H9 (cell line): Measurements from ENCODE around the gene PCCB. TPM values are rescaled to one million over a fixed set of nuclear protein-coding genes. Genes with fewer than 3 reads are reported as not detected.

Experiments
- DNase-seq: peaks from one replicate; pipeline ENCODE4 v3.0.0-alpha.2; 2017
- H2AFZ ChIP-seq: one replicate; pipeline ENCODE4 v1.6.1; 2013; ENCODE audit warnings: mild to moderate bottlenecking, low read length, control low read depth, moderate library complexity
- H2AK5ac ChIP-seq: 2 replicates; pipeline ENCODE4 v1.6.1; 2013; ENCODE audit warnings: low read length, control low read depth, mixed read lengths; ENCODE audit not compliant: insufficient read length
- H2BK120ac ChIP-seq: one replicate; pipeline ENCODE4 v1.6.1; 2013; ENCODE audit warnings: low read depth, mild to moderate bottlenecking, low read length, control low read depth, inconsistent platforms; ENCODE audit not compliant: poor library complexity, severe bottlenecking
- H2BK12ac ChIP-seq: 2 replicates; pipeline ENCODE4 v1.6.1; 2013; ENCODE audit warnings: low read length, control low read depth, mixed read lengths, low read depth; ENCODE audit not compliant: insufficient read length
- H2BK15ac ChIP-seq: 2 replicates; pipeline ENCODE4 v1.6.1; 2013; ENCODE audit warnings: low read depth, low read length, control low read depth
- H2BK20ac ChIP-seq: one replicate; pipeline ENCODE4 v1.6.1; 2013; ENCODE audit warnings: low read depth, mild to moderate bottlenecking, low read length, control low read depth, inconsistent platforms; ENCODE audit not compliant: poor library complexity, severe bottlenecking
- H2BK5ac ChIP-seq: 2 replicates; pipeline ENCODE4 v1.6.1; 2013; ENCODE audit warnings: low read length, control low read depth, mixed read lengths; ENCODE audit not compliant: insufficient read length
- H3K14ac ChIP-seq: 2 replicates; pipeline ENCODE4 v1.6.1; 2013; ENCODE audit warnings: low read length, control low read depth; ENCODE audit not compliant: insufficient read depth
- H3K18ac ChIP-seq: 2 replicates; pipeline ENCODE4 v1.6.1; 2013; ENCODE audit warnings: low read depth, mild to moderate bottlenecking, mixed read lengths, low read length, control low read depth; ENCODE audit not compliant: insufficient read length
- H3K23ac ChIP-seq: 2 replicates; pipeline ENCODE4 v1.6.1; 2013; ENCODE audit warnings: low read length, control low read depth, mixed read lengths, low read depth; ENCODE audit not compliant: insufficient read length
- H3K23me2 ChIP-seq: 2 replicates; pipeline ENCODE4 v1.6.1; 2013; ENCODE audit warnings: low read depth, mild to moderate bottlenecking, mixed read lengths, low read length, control low read depth; ENCODE audit not compliant: insufficient read length, poor library complexity, severe bottlenecking
- H3K27ac ChIP-seq: 2 replicates; pipeline ENCODE4 v1.5.1; 2013; ENCODE audit warnings: low read length, control low read depth, mixed read lengths, low read depth; ENCODE audit not compliant: insufficient read length
- H3K27me3 ChIP-seq: 2 replicates; pipeline ENCODE4 v1.6.1; 2013; ENCODE audit warnings: low read length, control low read depth, inconsistent platforms; ENCODE audit not compliant: insufficient read depth
- H3K4ac ChIP-seq: 2 replicates; pipeline ENCODE4 v1.6.1; 2013; ENCODE audit warnings: low read depth, mild to moderate bottlenecking, control low read depth, inconsistent platforms, low read length, moderate library complexity
- H3K4me1 ChIP-seq: 2 replicates; pipeline ENCODE4 v1.6.1; 2013; ENCODE audit warnings: low read length, control low read depth, inconsistent platforms; ENCODE audit not compliant: insufficient read depth
- H3K4me2 ChIP-seq: 2 replicates; pipeline ENCODE4 v1.6.1; 2013; ENCODE audit warnings: low read length, control low read depth, mixed read lengths; ENCODE audit not compliant: insufficient read length, insufficient read depth
- H3K56ac ChIP-seq: 2 replicates; pipeline ENCODE4 v1.6.1; 2013; ENCODE audit warnings: low read depth, mild to moderate bottlenecking, mixed read lengths, low read length, control low read depth; ENCODE audit not compliant: insufficient read length
- H3K79me1 ChIP-seq: 2 replicates; pipeline ENCODE4 v1.6.1; 2013; ENCODE audit warnings: low read depth, mild to moderate bottlenecking, moderate library complexity, low read length, control low read depth, inconsistent platforms; ENCODE audit not compliant: insufficient read depth, poor library complexity, severe bottlenecking
- H3K79me2 ChIP-seq: 2 replicates; pipeline ENCODE4 v1.6.1; 2013; ENCODE audit warnings: low read length, control low read depth, inconsistent platforms; ENCODE audit not compliant: insufficient read depth
- H3K9ac ChIP-seq: 2 replicates; pipeline ENCODE4 v1.6.1; 2013; ENCODE audit warnings: low read length, control low read depth, mixed read lengths; ENCODE audit not compliant: insufficient read length; ENCODE audit errors: extremely low read depth
- H3K9me3 ChIP-seq: one replicate; pipeline ENCODE4 v1.6.1; 2013; ENCODE audit warnings: low read depth, low read length, inconsistent platforms; ENCODE audit not compliant: control insufficient read depth
- H3T11ph ChIP-seq: one replicate; pipeline ENCODE4 v1.6.1; 2013; ENCODE audit warnings: mild to moderate bottlenecking, low read length, control low read depth, inconsistent platforms
- H4K20me1 ChIP-seq: one replicate; pipeline ENCODE4 v1.6.1; 2013; ENCODE audit not compliant: control insufficient read depth, insufficient read length, insufficient read depth
- H4K5ac ChIP-seq: 2 replicates; pipeline ENCODE4 v1.6.1; 2013; ENCODE audit warnings: low read depth, mild to moderate bottlenecking, mixed read lengths, low read length, control low read depth; ENCODE audit not compliant: insufficient read length
- H4K8ac ChIP-seq: replicated peaks from 2 replicates; pipeline ENCODE4 v1.6.1; 2013; ENCODE audit warnings: low read length, control low read depth, mixed read lengths, low read depth; ENCODE audit not compliant: insufficient read length
- H4K91ac ChIP-seq: 2 replicates; pipeline ENCODE4 v1.6.1; 2013; ENCODE audit warnings: low read depth, mild to moderate bottlenecking, moderate library complexity, mixed read lengths, low read length, control low read depth; ENCODE audit not compliant: insufficient read length
- H3K27ac Mint-ChIP-seq, 3 experiments: 2 replicates in 2 of 3; 3 replicates in 1 of 3; pipeline ENCODE4 v1.8.0; 2020 to 2021; ENCODE audit warnings: mixed read lengths in 3 of 3, mild to moderate bottlenecking in 1 of 3, moderate library complexity in 1 of 3
- H3K27me3 Mint-ChIP-seq: 2 replicates; pipeline ENCODE4 v1.8.0; 2021; ENCODE audit warnings: low read depth, mild to moderate bottlenecking, moderate library complexity, mixed read lengths
- H3K36me3 Mint-ChIP-seq, 3 experiments: 2 replicates in 2 of 3; 3 replicates in 1 of 3; pipeline ENCODE4 v1.8.0; 2020 to 2021; ENCODE audit warnings: low read depth in 3 of 3, mixed read lengths in 3 of 3; ENCODE audit not compliant: insufficient read depth in 1 of 3
- H3K4me1 Mint-ChIP-seq, 2 experiments: 2 replicates each; pipeline ENCODE4 v1.8.0; 2020; ENCODE audit warnings: mixed read lengths in 2 of 2
- H3K4me3 Mint-ChIP-seq, 2 experiments: 2 replicates in 1 of 2; 3 replicates in 1 of 2; pipeline ENCODE4 v1.8.0; 2020 to 2021; ENCODE audit warnings: mild to moderate bottlenecking in 2 of 2, mixed read lengths in 2 of 2, moderate library complexity in 1 of 2
- H3K9me3 Mint-ChIP-seq, 2 experiments: 2 replicates in 1 of 2; 3 replicates in 1 of 2; pipeline ENCODE4 v1.8.0; 2020; ENCODE audit warnings: mild to moderate bottlenecking in 2 of 2, mixed read lengths in 2 of 2, moderate library complexity in 1 of 2
- CTCF ChIP-seq: fragments of 200-600 bp; sonication (generic); conservative IDR thresholded peaks from 3 replicates; pipeline ENCODE4 v1.8.0; 2021; ENCODE audit warnings: antibody characterized with exemption, mild to moderate bottlenecking
- WGBS: extraction: QIAGEN DNeasy Blood & Tissue Kit; methylation state at CpG from one replicate; pipeline ENCODE4 v1.1.7; 2013; ENCODE audit warnings: missing lambda C conversion rate, low lambda C conversion rate, mixed read lengths; ENCODE audit not compliant: insufficient read length; ENCODE audit errors: extremely low coverage; 5-methylcytosine and 5-hydroxymethylcytosine counted together
- total RNA-seq: library from RNA; stranded (reverse); gene quantifications from 2 replicates; pipeline ENCODE4 v1.2.1, GENCODE V29; 2021

PCCB gene
- total RNA-seq, 1 experiment from 2014 or later = 68.9 TPM

DNA sequence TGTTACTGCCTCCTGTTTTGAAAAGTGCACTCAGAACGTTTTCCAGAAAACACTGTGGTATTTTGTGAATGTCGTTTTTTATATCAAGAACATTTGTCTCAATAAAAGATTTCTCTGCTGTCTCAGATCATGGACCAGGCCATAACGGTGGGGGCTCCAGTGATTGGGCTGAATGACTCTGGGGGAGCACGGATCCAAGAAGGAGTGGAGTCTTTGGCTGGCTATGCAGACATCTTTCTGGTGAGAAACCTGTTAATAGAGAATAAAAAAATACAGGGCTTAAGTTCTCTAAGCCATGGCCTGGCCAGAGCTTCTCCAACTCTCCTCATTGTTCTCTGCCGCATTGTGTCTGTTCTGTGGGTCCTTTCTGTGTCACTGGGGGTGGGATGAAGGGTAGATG lies 11.7 kb downstream of the PCCB start:
- H2AK5ac ChIP-seq = no peak overlapping the region
- H3K9ac ChIP-seq = no peak overlapping the region
- no peak for DNase-seq
- H4K91ac ChIP-seq = no peak overlapping the region
- no peak for TF ChIP-seq CTCF
- H3K36me3 Mint-ChIP-seq = peaks cover 27 to 73% (median 61%) of the 10 kb centered on the region in 3 experiments
- H4K5ac ChIP-seq = no peak overlapping the region
- H3K4me2 ChIP-seq = no peak overlapping the region
- H3K14ac ChIP-seq = no peak overlapping the region
- H3K56ac ChIP-seq = no peak overlapping the region
- H3K27ac Mint-ChIP-seq = peak overlapping the region in 1 of 3 experiments; percentile 40; a peak in 1 of 7 replicates
- H3K79me2 ChIP-seq = no peaks in the 10 kb centered on the region; the same call in 1 of the 2 replicates
- no peaks in the 10 kb centered on the region for H3K9me3 ChIP-seq
- no peak overlapping the region for H3K18ac ChIP-seq
- H3T11ph ChIP-seq = no peak overlapping the region
- no peak overlapping the region for H3K4ac ChIP-seq
- no peaks in the 10 kb centered on the region for H3K4me1 ChIP-seq
- no peaks in the 10 kb centered on the region for H3K27me3 ChIP-seq
- no CpG with 5 or more reads among the region's 5 CpGs for WGBS
- no peak overlapping the region for H4K8ac ChIP-seq
- H4K20me1 ChIP-seq = peaks cover 2% of the 10 kb centered on the region
- no peak overlapping the region for H3K4me3 Mint-ChIP-seq
- H3K23me2 ChIP-seq = no peaks in the 10 kb centered on the region
- H3K79me1 ChIP-seq = no peaks in the 10 kb centered on the region
- no peak overlapping the region for H3K23ac ChIP-seq
- H2BK120ac ChIP-seq = no peak overlapping the region
- no peak overlapping the region for H2BK12ac ChIP-seq
- no peak overlapping the region for H2BK15ac ChIP-seq
- no peaks in the 10 kb centered on the region for H3K9me3 Mint-ChIP-seq
- H2BK5ac ChIP-seq = no peak overlapping the region
- H3K4me1 Mint-ChIP-seq = no peaks in the 10 kb centered on the region
- H2BK20ac ChIP-seq = no peak overlapping the region
- H3K27ac ChIP-seq = no peak overlapping the region
- H3K27me3 Mint-ChIP-seq = no peaks in the 10 kb centered on the region
- H2AFZ ChIP-seq = no peak overlapping the region
